Heart left ventricle (tissue), 13 donors: ENCODE results near the gene TFF3.

ENCODE experiments used
- CTCF ChIP-seq, 12 donors: fragments of 200-600 bp; sonication (generic) in 4 of 12; IDR thresholded peaks; one replicate each; pipeline versions ENCODE4 v1.5.0 to v1.8.0; 2018 to 2022; ENCODE audit warnings: antibody characterized with exemption in 12 of 12, mild to moderate bottlenecking in 5 of 12
- POLR2A ChIP-seq, 2 donors: fragments of 450-650 bp; IDR thresholded peaks; one replicate each; pipeline ENCODE4 v1.6.1; 2017; ENCODE audit warnings: antibody characterized with exemption in 2 of 2, mild to moderate bottlenecking in 2 of 2, moderate library complexity in 2 of 2
- donor health status: ischemic (EF 13 %, LVEDD 7.1; RV severe dilation, severe dysfunction).
- donor health status: DM: no; HTN: yes; CAD: no.
- donor health status: DM: no; HTN: no; CAD: no.
- donor health status: ischemic (EF 25% LVEDD 6.9; RV normal size, moderate dysfunction).
- donor health status: ischemic (EF 25% LVEDD 5.7; RV mildly dilated, moderate dysfunction).
- donor health status: ischemic (EF 35%, LVEDD 5.7; RV mildly dilated, moderate dysfunction).
- donor health status: nonischemic (EF 11% LVEDD 7.7; RV severe dilation, severe dysfunction).
- donor health status: DM: yes; HTN: yes; CAD: no.
- donor health status: PGD.
- donor health status: ischemic (EF 29% LVEDD 5.4; RV normal size, mild dysfunction).
- donor health status: nonischemic (EF 23%, LVEDD 6.1; RV moderate dilation, normal function).

- no peak for TF ChIP-seq CTCF (IDR thresholded peaks at IDR 0.05)
- TF ChIP-seq POLR2A (IDR thresholded peaks at IDR 0.05): no peak
These were observed 42.1 kb downstream of the TFF3 start for GRCh38 chr21:42272984-42273600.
